Measurements from ENCODE around the gene MLLT6. TPM values are rescaled to one million over a fixed set of nuclear protein-coding genes. Genes with fewer than 3 reads are reported as not detected.

The MLLT6 gene
- total and polyA plus RNA-seq, 10 of the 15 experiments (the other 5 are each of a cell fraction or from before 2014, with no cell fraction given): 4.8 to 105 (median 36.3) TPM

DNA sequence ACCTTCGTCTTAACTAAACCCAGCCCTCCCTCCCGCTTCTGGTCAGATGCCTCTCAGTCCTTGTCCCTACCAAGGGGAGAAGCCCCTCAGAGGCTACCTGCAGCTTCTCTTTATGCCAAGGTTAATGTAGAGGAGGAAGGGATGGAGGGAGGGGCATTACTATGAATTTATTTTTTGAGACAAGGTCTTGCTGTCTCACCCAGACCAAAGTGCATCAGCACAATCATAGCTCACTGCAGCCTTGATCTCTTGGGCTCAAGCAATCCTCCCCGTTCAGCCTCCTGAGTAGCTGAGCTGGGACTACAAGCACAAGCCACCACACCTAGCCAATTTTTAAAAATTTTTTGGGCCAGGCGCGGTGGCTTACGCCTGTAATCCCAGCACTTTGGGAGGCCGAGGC lies 45.7 kb upstream of the MLLT6 start:
- Histone ChIP-seq H3K36me3 (ENCODE audit: control insufficient read depth in 2 of 2, insufficient read depth in 2 of 2, low read length in 1 of 2) (no peaks in the 10 kb centered on the region), H4K20me1 (ENCODE audit: control insufficient read depth, insufficient read depth) (no peaks in the 10 kb centered on the region), H2AFZ (ENCODE audit: control insufficient read depth, low read depth, low read length) (no peak overlapping the region), H3K27me3 (replicated peaks in 1 of 2; ENCODE audit: control insufficient read depth in 2 of 2, insufficient read depth in 2 of 2, low read length in 1 of 2) (no peaks in the 10 kb centered on the region), H3K4me3 (no peak overlapping the region), H3K79me2 (ENCODE audit: control insufficient read depth, insufficient read depth, low read length) (no peaks in the 10 kb centered on the region), H3K27ac (ENCODE audit: control insufficient read depth, insufficient read depth) (no peak overlapping the region), H3K4me2 (ENCODE audit: control insufficient read depth, insufficient read depth) (no peak overlapping the region), H3K9me3 (replicated peaks; ENCODE audit: control insufficient read depth, insufficient read depth, low read length) (no peaks in the 10 kb centered on the region), H3K9ac (ENCODE audit: control insufficient read depth, insufficient read depth, low read length) (no peak overlapping the region), H3K4me1 (ENCODE audit: control insufficient read depth, insufficient read depth, low read length) (peaks cover 37% of the 10 kb centered on the region)
- SMC1A ChIA-PET (ENCODE audit: uncharacterized antibody, unreplicated experiment): interaction anchor here (1.0 kb wide), 2 partner anchors 8 to 105 kb away, joined by 3 to 4 read pairs; no protein-coding TSS in a partner anchor
- WGBS (ENCODE audit: insufficient coverage, insufficient replicate concordance, low lambda C conversion rate, missing lambda C conversion rate): 86% methylated on average over 7 of the region's 7 CpGs
- intact Hi-C loops (cut with micrococcal nuclease; ENCODE audit: unreplicated experiment) (no loop called here), in situ Hi-C loops (cut with MboI) (no loop called here)
- RAD21 ChIA-PET (ENCODE audit: unreplicated experiment): interaction anchor here (0.5 to 13.5 kb wide), 5 partner anchors 54 to 103 kb away, joined by 3 to 294 read pairs (median 3); partner anchors contain the start of gene SRCIN1
- TF ChIP-seq YBX1 (IDR thresholded peaks at IDR 0.05) (no peak), ZNF24 (IDR thresholded peaks at IDR 0.05) (no peak), CHD1 (IDR thresholded peaks at IDR 0.05; ENCODE audit: low read depth, low read length) (no peak), SMAD1 (IDR thresholded peaks at IDR 0.05; ENCODE audit: low read depth, partially characterized antibody) (no peak), BHLHE40 (IDR thresholded peaks at IDR 0.05; ENCODE audit: borderline replicate concordance in 1 of 2, low read depth in 2 of 2, low read length in 1 of 2) (no peak), EGR1 (IDR thresholded peaks at IDR 0.05; ENCODE audit: borderline replicate concordance in 1 of 2, low read depth in 2 of 2, low read length in 2 of 2) (no peak), RUNX3 (IDR thresholded peaks at IDR 0.05; ENCODE audit: low read length) (no peak), RB1 (IDR thresholded peaks at IDR 0.05; ENCODE audit: borderline replicate concordance) (no peak)
- TF ChIP-seq, protein P1, sequence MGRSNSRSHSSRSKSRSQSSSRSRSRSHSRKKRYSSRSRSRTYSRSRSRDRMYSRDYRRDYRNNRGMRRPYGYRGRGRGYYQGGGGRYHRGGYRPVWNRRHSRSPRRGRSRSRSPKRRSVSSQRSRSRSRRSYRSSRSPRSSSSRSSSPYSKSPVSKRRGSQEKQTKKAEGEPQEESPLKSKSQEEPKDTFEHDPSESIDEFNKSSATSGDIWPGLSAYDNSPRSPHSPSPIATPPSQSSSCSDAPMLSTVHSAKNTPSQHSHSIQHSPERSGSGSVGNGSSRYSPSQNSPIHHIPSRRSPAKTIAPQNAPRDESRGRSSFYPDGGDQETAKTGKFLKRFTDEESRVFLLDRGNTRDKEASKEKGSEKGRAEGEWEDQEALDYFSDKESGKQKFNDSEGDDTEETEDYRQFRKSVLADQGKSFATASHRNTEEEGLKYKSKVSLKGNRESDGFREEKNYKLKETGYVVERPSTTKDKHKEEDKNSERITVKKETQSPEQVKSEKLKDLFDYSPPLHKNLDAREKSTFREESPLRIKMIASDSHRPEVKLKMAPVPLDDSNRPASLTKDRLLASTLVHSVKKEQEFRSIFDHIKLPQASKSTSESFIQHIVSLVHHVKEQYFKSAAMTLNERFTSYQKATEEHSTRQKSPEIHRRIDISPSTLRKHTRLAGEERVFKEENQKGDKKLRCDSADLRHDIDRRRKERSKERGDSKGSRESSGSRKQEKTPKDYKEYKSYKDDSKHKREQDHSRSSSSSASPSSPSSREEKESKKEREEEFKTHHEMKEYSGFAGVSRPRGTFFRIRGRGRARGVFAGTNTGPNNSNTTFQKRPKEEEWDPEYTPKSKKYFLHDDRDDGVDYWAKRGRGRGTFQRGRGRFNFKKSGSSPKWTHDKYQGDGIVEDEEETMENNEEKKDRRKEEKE (IDR thresholded peaks at IDR 0.05): no peak
- POLR2A ChIA-PET: no interaction called here
- ATAC-seq (no peak), FAIRE-seq (no peak), DNase-seq (ENCODE audit: low read depth, low spot score) (no peak)
- CTCF ChIA-PET: interaction anchor here (1.6 to 14.9 kb wide), 4 partner anchors 7 to 103 kb away, joined by 5 to 492 read pairs (median 123); no protein-coding TSS in a partner anchor
- no TSS peak for BruUV-seq (replicated peaks)
